NCI-H1417 (cell line): ENCODE results near the gene CLSTN2.

Experiments
- DNase-seq, 3 experiments: peaks; one replicate each; lab custom pipeline; 2025; lab: John Stamatoyannopoulos, UW

CLSTN2 gene

DNA sequence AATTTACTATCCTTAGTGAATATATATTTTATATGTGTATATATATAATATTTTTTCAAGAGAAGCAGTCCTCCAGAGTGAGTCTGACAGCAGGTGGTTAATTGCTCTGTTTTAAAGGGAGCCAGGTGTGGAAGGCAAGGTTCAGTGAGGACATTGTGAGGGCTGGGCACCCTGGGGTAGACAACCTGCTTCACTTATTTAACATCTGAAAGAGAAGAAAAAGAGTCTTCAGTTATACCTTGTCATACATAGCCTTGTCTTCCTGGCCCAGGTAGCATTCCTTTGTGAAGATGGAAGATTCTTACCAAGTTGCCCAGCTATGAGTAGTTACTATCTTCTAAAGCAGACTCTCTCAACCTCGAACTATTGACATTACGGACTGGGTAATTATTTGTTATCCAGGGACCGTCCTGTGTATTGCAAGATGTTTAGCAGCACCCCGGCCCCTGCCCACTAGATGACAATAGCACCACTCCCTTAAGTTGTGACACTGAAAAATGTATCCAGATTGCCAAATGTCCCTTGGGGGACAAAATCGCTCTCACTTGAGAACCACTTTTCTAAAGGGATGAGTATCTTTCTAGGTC lies 406.9 kb downstream of the CLSTN2 start:
- DNase-seq, result peak; percentile 45 to 89 (median 72)

DNA sequence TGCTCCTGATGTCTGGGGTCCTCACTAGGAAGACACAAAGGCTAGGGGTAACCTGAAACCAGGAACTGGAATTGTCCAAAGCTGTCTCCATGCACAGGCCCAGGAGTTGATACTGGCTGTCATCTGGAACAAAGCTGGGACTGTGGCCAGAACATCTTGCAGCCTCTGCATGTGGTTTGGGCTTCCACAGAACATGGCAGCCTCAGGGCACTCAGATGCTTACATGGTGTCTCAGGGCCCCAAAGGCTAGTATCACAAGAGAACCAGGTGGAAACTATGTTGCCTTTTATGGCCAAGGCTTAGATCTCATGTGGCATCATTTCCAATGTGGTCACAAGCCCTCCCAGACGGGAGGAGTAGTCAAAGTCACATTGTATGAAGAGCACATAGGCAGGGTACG lies 407.7 kb downstream of the CLSTN2 start:
- DNase-seq, result peak in 1 of 3 experiments; percentile 23

DNA sequence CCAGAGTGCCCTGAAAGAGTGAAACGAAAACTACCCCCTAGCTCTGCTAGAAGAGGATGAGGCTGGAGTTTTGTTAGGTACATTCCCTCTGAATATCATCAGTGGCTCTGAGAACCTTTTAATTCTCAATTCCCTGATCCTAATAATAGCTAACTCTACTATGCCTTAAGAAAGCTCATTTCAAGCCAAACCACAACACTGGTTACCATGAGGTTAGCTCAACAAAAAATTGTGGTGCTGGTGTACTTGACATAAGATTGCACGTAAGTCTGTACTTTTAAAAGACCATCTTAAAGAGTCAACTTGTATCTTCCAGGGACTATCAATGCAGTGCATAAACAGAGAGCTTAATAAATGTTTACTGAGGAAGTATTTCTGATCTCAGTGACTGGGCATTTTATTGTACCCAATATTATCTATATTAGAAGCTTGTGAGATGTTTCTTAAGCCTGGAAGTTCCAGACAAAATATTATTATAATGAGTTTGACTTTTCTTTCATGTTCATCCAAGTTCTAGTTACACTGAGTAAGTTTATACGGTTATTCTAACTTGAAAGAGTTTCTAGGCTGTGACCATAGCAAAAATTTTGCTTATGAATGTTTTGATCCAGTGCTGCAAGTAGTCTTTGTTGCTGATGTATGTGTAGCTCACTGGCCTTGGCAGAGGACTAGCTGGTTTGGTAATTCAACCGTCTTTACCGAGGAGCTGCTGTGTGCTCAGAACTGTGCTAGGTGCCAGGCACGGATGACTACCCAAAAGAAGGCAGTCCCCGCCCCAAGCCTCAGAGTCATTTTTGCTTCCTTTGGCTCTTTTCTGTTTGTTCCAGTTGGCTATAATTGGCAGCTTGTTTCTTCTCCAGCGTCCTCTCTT lies 408.5 kb downstream of the CLSTN2 start:
- DNase-seq, result no peak

DNA sequence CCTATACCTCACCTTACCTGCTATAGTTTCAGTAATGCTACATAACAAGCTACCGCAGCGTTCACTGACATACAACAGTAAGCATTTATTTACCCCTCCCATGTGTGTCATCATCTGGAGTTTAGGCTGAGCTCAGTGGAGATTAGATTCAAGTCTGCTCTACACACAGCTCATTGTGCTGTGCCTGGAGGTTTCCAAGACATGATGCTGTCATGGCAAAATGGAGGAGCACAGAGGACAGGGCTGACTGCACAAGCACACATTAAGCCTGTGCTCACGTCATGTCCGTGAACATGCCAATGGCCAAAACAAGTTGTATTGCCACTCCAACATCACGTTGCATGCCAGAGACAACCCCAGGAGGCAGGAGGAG lies 409.1 kb downstream of the CLSTN2 start:
- DNase-seq, result peak in 1 of 3 experiments; percentile 42

DNA sequence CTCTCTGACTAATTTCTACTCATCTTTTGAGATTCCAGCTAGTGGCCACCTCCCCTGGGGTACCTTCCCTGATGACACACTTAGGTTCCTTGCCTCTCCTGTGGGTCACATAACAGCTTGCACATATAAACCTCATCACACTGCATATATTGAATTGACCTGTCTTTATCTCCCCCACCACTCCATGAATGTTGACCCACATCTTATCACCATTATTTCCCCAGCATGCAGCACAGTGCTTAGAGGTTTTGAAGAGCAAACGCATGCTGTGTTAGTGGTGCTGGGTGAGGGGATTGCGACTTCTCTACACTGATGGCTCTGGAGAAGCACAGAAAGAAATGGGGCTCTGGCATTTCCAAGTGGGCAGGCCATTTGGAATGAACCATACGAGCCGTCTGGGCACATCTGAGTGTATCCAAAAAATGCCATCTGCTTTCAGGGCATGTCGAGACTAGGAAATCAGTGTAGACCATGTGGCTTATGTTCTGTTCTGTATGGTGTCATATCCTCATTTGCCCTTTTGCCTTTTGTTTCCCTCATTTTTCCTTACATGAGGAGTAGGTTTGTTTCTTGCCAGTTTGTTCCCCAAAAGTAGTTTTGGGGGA lies 409.7 kb downstream of the CLSTN2 start:
- peak; percentile 11 to 59 (median 37) for DNase-seq

DNA sequence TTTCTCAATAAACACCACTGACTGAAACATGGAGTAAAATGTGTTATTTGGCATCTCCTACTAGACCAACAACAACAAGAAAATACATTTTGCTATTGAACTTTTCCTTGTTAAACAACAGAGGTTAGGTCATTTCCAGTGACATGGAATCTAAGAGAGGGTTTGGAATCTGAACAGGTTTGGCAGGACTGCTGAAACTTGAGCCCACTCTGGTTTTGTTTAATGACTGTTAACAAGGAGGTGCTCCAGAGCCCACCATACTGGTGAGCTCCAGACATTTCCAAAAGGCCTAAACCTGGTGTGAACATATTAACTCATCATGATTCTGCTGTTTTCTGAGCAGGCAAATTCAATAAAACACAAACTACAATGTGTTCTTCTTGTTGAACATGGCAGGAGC lies 412.2 kb downstream of the CLSTN2 start:
- DNase-seq, result no peak

DNA sequence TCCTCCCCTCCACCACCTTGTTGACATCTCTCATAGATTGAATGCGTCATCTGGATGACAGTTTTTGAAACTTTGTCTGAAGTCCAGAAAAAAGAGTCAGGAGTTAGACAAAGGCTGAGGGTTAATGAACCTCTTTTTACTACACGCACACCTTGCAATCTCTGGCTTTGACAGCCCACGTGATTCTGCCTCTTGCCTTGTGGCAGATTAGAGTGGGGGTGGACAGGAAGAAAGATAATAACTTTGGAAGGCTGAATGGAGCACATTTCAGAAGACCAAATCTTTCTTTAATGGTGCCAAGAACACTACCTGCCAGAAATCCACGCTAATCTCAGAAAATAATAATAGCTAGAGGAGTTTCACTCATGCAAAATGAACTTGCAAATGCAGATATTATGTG lies 415.0 kb downstream of the CLSTN2 start:
- DNase-seq, result no peak

DNA sequence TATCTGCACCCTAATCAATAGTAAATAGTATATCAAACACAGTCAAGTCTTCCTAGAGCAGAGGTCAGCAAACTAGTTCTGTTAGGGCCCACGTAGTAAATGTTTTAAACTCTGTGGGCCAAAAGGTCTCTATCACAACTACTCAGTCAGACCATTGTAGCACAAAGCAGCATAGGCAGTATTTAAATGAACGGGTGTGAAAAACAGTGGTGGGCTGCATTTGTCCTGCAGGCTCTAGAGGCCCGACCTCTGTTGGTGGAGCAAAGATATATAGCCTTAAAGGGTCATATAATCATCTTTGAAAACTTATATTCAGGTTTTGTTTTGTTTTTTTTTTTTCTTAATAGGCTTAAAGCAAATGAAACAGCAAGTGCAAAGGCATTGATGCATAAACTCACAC lies 416.5 kb downstream of the CLSTN2 start:
- no peak for DNase-seq

DNA sequence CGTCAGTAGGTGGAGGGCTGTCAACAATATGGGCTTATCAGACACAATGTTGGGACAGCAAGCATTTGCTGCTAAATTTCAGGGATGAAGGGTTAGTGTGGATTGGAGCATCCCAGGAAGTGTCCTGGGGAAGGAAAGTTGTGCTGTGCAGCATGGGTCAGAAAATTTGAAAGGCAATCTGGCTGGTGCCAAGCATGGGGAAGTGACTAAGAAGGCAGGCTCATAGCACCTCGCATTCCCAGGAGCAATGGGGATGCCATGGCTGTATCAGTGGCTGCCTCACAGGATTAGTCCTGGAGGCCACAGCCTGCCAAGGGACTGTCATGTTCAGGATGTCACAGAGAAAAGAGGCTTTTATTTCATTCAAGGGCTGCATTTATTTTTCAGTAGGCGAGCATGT lies 420.5 kb downstream of the CLSTN2 start:
- DNase-seq, result no peak

DNA sequence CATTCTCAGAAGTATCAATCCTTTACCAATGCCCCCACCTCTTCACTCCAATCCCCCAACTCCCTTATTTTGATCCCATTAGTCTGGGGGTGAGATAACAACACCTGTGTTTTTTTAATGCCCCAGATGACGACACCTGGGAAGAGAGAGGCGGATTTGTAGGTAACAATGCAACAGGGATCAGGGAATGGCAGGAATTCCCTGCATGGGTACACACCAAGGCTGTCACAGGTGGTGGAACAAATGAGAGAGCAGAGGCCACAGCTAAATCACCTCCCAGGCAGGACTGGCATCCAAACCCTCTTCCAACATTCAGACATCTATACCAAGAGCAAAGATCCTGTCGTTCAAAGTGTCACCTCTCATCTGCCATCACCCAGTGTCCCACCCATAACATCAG lies 423.7 kb downstream of the CLSTN2 start:
- DNase-seq, result no peak

DNA sequence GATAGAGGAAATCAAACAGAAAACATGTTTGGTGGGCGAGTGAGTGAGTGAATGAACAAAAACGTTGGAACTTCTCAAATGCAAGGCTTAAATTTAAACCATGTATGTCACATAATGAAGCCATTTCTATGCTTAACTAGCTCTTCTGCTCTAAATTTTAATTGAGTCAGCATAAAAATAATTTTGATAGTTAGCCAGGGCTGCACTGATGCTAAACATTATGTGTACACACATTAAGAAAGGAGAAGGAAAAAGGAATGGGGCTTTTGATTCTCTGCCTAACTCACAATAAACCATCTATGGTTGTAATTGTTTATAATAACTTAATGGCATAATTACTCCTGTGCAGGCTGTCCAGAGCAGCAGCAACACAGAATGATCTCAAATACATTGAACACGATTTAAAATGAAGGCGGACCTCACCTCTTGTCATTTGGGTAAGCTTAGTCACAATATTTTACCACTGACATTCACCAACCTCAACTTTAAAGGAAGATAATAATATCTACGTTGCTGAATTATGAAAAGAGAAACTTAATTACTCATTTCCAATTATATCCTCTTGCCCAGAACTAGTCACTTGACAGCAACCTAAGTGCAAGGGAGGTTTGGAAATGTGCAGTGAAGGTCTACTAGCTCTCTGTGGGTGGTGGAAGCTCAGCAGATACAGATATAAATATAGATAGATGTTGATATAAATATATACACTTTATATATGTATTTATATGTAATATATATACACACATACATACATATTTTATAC lies 424.4 kb downstream of the CLSTN2 start:
- peak in 2 of 3 experiments; percentile 43 to 82 for DNase-seq

DNA sequence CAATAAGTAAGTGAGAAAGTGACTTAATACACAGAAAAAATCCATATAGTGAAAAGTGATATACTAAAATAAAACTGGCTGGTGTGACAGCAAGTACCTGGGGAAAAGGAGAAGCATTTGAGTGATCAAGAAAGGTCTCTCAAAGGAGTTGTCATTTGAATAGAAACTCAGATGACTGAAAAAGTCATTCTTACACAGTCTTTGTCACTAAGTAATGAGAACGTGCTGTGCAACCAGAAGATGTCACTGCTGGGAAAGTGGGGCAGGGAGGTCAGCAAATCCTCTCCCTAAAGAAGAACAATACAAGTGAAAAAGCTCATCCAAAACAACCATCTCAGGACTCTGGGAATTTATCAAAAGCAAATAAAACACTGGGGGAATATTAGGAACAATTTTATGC lies 425.3 kb downstream of the CLSTN2 start:
- DNase-seq, result no peak

DNA sequence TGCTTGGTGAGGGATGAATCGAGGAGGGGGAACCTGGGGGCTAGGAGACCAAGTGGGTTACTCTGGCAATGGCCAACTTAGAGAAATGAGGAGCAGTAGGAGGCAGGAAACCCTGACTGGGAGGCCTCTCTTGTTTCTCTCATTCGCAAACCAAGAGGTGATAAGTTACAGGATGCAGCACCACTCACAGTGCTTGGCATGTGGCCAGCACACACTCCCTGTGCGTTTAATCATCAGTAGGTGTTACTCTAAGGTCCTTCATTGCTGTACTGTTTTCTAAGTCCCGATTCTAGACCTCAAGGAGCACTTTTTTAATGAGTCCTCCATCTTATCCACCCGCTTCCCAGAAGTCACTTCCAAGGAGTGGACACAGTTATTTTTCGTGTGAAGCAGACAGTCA lies 428.8 kb downstream of the CLSTN2 start:
- peak in 2 of 3 experiments; percentile 19 to 53 for DNase-seq

DNA sequence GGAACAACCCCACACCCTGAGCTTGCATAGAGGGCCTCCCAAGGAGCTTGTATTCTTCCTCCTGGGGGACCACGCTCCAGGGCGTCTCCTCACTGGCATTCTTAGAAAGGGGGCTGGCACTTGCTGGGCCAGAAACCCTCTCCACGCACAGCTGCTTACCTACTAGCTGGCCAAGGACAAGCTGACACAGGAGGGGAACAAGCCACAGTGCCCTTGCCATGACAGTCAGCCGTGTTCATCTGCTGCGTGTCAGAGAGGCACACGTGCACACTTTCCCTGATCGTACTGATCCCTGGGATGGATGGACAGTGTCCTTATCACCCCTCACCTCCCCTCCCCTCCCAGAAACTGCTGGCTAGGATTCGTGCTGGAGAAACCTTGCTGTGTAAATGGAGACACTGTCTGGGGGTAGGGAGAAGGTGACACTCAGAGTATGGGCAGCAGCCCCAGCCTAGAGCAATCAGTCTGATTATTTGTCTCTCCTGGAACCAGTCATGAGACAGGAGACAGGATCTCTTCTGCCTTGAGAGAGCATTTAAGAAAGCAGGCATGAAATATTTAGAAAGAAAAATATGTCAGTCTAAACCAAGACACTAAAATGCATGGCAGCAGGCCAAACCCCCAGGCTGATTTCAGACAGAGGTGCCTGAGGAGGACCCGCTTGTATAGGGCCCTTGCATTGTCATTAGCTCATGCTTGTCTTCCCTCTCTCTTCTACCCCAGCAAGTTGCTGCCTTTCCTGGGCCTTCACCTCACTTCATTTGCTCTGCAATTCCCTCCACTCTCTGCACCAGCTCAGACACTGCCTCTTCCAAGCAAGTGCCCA lies 431.1 kb downstream of the CLSTN2 start:
- DNase-seq, result peak in 1 of 3 experiments; percentile 21

DNA sequence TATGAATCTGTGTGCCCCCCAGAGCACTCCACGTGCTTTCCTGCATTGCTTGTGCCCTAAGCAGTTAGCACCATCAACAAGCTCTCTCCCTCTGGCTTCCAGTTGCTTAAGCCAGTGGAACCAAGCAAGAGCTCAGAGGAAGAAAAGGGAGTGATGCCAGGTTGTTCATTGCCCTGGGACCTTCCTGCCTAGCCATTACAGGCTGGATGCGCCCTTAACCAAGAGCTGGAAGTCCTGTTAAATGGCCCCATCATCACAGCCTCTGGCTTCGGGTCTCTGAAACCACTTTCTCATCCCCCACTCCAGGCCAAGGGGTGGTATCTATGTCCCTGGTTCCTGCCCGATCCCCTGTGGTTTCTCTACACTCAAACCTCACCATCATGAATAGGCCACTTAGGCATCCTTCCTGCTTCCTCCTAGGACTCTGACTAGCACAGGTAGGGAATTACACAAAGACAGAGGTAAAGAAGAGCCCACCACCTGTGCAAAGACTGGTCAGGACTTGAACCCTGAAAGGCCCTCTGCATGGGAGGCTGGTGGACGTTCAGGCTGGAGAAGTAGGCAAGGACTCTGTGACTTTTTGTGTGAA lies 433.3 kb downstream of the CLSTN2 start:
- DNase-seq, result no peak

DNA sequence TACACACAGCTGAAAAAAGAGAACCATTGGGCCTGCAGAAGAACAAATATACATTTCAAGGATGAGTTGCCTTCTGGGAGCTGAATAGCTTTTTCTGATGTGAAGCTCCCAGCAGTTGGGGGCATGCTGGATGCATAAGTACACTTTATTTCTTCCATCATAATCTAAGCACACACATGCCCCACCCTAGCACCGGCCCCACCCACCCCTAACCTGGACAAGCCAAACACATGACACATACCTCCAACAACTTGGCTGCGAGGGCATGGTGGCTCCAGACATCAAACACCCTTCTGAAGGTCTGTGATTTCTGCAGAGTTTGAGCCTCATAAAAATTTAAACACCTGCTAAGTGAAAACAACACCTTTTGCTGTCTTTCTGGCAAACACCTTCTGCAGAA lies 435.7 kb downstream of the CLSTN2 start:
- peak in 1 of 3 experiments; percentile 10 for DNase-seq

DNA sequence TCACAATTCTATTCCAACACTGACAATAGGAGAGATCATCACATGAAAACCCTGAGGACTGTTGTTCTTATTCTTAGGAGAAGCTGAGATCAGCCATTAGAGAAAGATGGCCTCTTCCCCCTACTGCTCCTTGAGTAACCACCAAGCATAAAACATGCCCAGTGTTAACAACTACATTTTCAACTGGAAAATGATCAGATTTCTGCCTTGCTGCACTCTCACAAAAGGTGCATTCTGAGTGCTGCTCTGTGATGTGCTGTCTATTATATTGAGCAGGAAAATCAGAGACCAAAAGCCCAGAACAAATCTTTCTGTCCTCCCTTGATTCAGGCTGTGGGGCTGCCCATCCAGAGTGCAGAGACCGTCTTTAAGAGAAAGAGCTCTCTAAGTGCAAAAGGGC lies 438.2 kb downstream of the CLSTN2 start:
- no peak for DNase-seq

DNA sequence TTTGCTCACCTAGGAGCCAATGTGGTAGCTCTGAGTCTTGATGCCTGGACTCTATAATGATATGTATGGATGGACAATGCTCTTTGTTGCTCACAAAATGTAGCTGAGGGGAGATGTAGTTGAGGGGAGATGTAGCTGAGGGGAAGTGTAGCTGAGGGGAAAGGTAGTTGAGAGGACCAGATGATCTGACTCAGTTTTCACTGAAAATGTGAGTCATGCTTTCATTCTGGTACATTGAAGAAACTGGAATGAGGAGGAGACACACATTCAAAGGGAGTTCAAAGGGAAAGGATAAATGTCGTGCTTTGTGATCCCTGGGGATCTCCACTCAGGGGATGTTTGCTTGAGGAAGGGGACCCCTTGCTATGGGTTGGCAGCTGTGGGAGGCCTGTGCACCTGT lies 440.0 kb downstream of the CLSTN2 start:
- DNase-seq, result no peak

DNA sequence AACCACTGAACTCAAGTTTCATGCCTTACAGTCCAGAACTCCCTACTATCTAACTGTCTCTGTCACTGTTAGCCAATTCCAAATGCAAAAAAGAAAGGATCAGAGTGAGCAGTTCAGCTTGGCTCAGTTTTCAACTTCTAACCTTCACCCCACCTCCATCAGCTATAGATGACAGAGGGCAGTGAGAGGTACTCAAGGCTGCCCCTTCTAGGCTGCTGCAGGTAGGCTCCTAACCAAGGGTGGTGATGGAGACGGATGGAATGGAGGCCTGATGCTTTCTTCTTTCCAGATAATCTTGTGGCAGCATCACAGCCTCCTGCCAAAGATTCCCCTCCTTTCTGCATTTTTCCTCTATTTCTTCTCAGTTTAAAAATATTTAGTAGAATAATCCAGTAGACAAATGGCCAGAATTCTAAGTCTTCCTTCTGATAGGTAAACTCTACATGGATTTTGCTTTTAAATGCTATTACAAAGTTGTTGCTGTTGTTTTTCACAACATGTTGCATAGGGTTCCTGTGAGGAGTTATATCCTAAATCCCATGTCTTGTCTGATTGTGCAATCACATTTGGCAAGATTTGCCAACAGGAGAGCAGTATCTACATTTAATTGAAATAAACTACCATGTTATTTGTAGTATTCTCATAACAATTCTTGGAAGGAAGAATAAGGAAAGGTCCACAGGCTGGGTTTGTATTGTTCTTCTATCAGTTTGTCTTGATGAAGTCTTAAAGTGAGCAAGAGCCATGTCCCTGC lies 441.3 kb downstream of the CLSTN2 start:
- DNase-seq, result no peak

DNA sequence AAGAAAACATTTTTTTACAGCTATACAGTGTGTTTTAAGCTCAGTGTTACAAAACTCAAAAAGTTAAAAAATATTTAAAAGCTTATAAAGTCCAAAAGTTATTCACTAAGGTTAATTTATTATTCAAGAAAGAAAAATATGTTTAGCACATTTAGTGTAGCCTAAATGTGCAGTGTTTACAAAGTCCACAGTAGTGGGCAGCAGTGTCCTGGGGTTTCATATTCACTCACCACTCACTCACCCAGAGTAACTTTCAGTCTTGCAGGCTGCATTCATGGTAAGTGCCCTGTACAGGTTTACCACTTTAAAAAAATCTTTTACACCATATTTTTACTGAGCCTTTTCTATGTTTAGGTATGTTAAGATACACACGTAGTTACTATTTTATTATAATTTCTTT lies 442.7 kb downstream of the CLSTN2 start:
- no peak for DNase-seq
